CD4-positive, alpha-beta T cell treated with Interleukin-1 beta for 1 hour (primary cell): ENCODE measurements around the gene PER2.
"Not testable (repeated sequence)": the region's sequence is repeated elsewhere in the genome, so short reads cannot be mapped to it uniquely, and the experiment has no call there.

Experiments
- DNase-seq, 2 donors: peaks; one replicate each; pipeline ENCODE4 v3.0.0-alpha.2; 2020 to 2022

Gene PER2

GRCh38 chr2:238286095-238286494 is 2.3 kb downstream of the PER2 start:
- DNase-seq = no peak

GRCh38 chr2:238285653-238286082 is 2.7 kb downstream of the PER2 start:
- no peak for DNase-seq

- no peak for DNase-seq
These were observed 3.5 kb downstream of the PER2 start for GRCh38 chr2:238284802-238285515.

- DNase-seq = no peak
These were observed 5.3 kb downstream of the PER2 start for GRCh38 chr2:238282861-238283738.

- DNase-seq = no peak
These were observed 6.5 kb downstream of the PER2 start for GRCh38 chr2:238281826-238282480.

- DNase-seq = no peak
These were observed 8.2 kb downstream of the PER2 start for GRCh38 chr2:238280083-238280825.

- DNase-seq = no peak
These were observed 9.1 kb downstream of the PER2 start for GRCh38 chr2:238279324-238279682.

GRCh38 chr2:238278626-238279323 is 9.6 kb downstream of the PER2 start:
- no peak for DNase-seq

- DNase-seq = no peak
These were observed 10.7 kb downstream of the PER2 start for GRCh38 chr2:238277695-238278094.

GRCh38 chr2:238274152-238274865 is 14.1 kb downstream of the PER2 start:
- no peak for DNase-seq

- DNase-seq = not testable (repeated sequence)
These were observed 15.0 kb downstream of the PER2 start for GRCh38 chr2:238273433-238273832.

GRCh38 chr2:238272156-238272555 is 16.3 kb downstream of the PER2 start:
- DNase-seq = no peak

- not testable (repeated sequence) for DNase-seq
These were observed 16.7 kb downstream of the PER2 start for GRCh38 chr2:238271686-238272085.

- no peak for DNase-seq
These were observed 17.3 kb downstream of the PER2 start for GRCh38 chr2:238271061-238271554.

GRCh38 chr2:238270606-238271005 is 17.8 kb downstream of the PER2 start:
- DNase-seq = no peak

GRCh38 chr2:238269741-238270140 is 18.7 kb downstream of the PER2 start:
- no peak for DNase-seq

GRCh38 chr2:238267884-238268680 is 20.3 kb downstream of the PER2 start:
- no peak for DNase-seq

- no peak for DNase-seq
These were observed 21.1 kb downstream of the PER2 start for GRCh38 chr2:238267341-238267710.

- no peak for DNase-seq
These were observed 22.8 kb downstream of the PER2 start for GRCh38 chr2:238265605-238266004.

GRCh38 chr2:238264072-238264460 is 24.3 kb downstream of the PER2 start:
- no peak for DNase-seq
